Neural cell (in vitro differentiated cells): Measurements from ENCODE around the gene TMEM219. TPM values are rescaled to one million over a fixed set of nuclear protein-coding genes. Genes with fewer than 3 reads are reported as not detected.

Experiments used
- H2AFZ ChIP-seq: fragments of 200-600, 300-800 bp; sonication (generic), shearing (Covaris generic); 2 replicates; pipeline ENCODE4 v1.6.0; 2014; ENCODE audit warnings: low read depth, mild to moderate bottlenecking, antibody characterized with exemption, low read length, moderate library complexity
- H3F3A ChIP-seq: fragments of 200-600 bp; shearing (Covaris generic); 2 replicates; pipeline ENCODE4 v1.6.1; 2016; ENCODE audit warnings: mild to moderate bottlenecking, moderate library complexity, mixed read lengths, antibody characterized with exemption, low read length; ENCODE audit not compliant: insufficient read depth, poor library complexity, severe bottlenecking
- H3K27ac ChIP-seq: fragments of 200-600, 300-800 bp; sonication (generic), shearing (Covaris generic); 2 replicates; pipeline ENCODE4 v1.5.1; 2014; ENCODE audit warnings: mild to moderate bottlenecking, low read length, moderate library complexity
- H3K27me3 ChIP-seq: fragments of 300-800, 200-600 bp; sonication (generic), shearing (Covaris generic); 2 replicates; pipeline ENCODE4 v1.6.0; 2014; ENCODE audit warnings: mild to moderate bottlenecking, low read depth, low read length, moderate library complexity; ENCODE audit not compliant: insufficient read depth
- H3K36me3 ChIP-seq: fragments of 300-800, 200-600 bp; sonication (generic), shearing (Covaris generic); 2 replicates; pipeline ENCODE4 v1.5.1; 2014; ENCODE audit warnings: mild to moderate bottlenecking, antibody characterized with exemption, low read length, moderate library complexity; ENCODE audit not compliant: insufficient read depth
- H3K4me2 ChIP-seq: fragments of 300-800, 200-600 bp; sonication (generic), shearing (Covaris generic); 2 replicates; pipeline ENCODE4 v1.6.0; 2014; ENCODE audit warnings: mild to moderate bottlenecking, low read length
- H3K4me3 ChIP-seq: fragments of 300-800, 200-600 bp; sonication (generic), shearing (Covaris generic); 2 replicates; pipeline ENCODE4 v1.5.1; 2014; ENCODE audit warnings: mild to moderate bottlenecking, low read length, moderate library complexity
- H3K79me2 ChIP-seq: fragments of 200-600 bp; shearing (Covaris generic); replicated peaks from 2 replicates; pipeline ENCODE4 v1.6.0; 2014; ENCODE audit warnings: mild to moderate bottlenecking, low read length, moderate library complexity; ENCODE audit not compliant: insufficient read depth
- H3K9ac ChIP-seq: fragments of 300-800, 200-600 bp; sonication (generic), shearing (Covaris generic); 2 replicates; pipeline ENCODE4 v1.6.1; 2016; ENCODE audit warnings: mild to moderate bottlenecking, low read length, mixed read lengths
- H3K9me2 ChIP-seq: fragments of 200-600 bp; shearing (Covaris generic); 2 replicates; pipeline ENCODE4 v1.6.1; 2016; ENCODE audit warnings: mild to moderate bottlenecking, low read length, mixed read lengths; ENCODE audit not compliant: insufficient read depth
- H3K9me3 ChIP-seq: fragments of 200-600, 300-800 bp; sonication (generic), shearing (Covaris generic); 2 replicates; pipeline ENCODE4 v1.6.1; 2016; ENCODE audit warnings: mild to moderate bottlenecking, mixed run types, low read length, moderate library complexity, mixed read lengths
- H4K20me1 ChIP-seq: fragments of 200-600 bp; shearing (Covaris generic); 2 replicates; pipeline ENCODE4 v1.6.1; 2016; ENCODE audit warnings: mild to moderate bottlenecking, mixed run types; ENCODE audit not compliant: insufficient read depth
- CTCF ChIP-seq: fragments of 450-650 bp; IDR thresholded peaks from 2 replicates; pipeline ENCODE4 v1.5.1; 2014; ENCODE audit warnings: antibody characterized with exemption, mild to moderate bottlenecking, moderate library complexity; ENCODE audit not compliant: poor library complexity, severe bottlenecking
- EP300 ChIP-seq: fragments of 450-650 bp; conservative IDR thresholded peaks from 2 replicates; pipeline ENCODE4 v1.6.1; 2014; ENCODE audit warnings: antibody characterized with exemption, mild to moderate bottlenecking, moderate library complexity; ENCODE audit not compliant: poor library complexity, severe bottlenecking
- EZH2 ChIP-seq: fragments of 200-600, 300-800 bp; shearing (Covaris generic), sonication (generic); IDR thresholded peaks from 2 replicates; pipeline ENCODE4 v1.6.1; 2014; ENCODE audit warnings: antibody characterized with exemption, low read length, borderline replicate concordance, mild to moderate bottlenecking; ENCODE audit not compliant: insufficient read depth, poor library complexity, severe bottlenecking
- MXI1 ChIP-seq: fragments of 450-650 bp; conservative IDR thresholded peaks from 2 replicates; pipeline ENCODE4 v1.6.1; 2014; ENCODE audit warnings: antibody characterized with exemption, mild to moderate bottlenecking; ENCODE audit not compliant: poor library complexity, severe bottlenecking
- POLR2AphosphoS5 ChIP-seq: IDR thresholded peaks from 2 replicates; pipeline ENCODE4 v1.6.1; 2012
- RAD21 ChIP-seq: fragments of 450-650 bp; conservative IDR thresholded peaks from 2 replicates; pipeline ENCODE4 v1.6.1; 2014; ENCODE audit warnings: antibody characterized with exemption, mild to moderate bottlenecking, moderate library complexity
- REST ChIP-seq: IDR thresholded peaks from 2 replicates; pipeline ENCODE4 v1.6.1; 2012; ENCODE audit warnings: borderline replicate concordance
- SMC3 ChIP-seq: fragments of 450-650 bp; conservative IDR thresholded peaks from 2 replicates; pipeline ENCODE4 v1.6.1; 2014; ENCODE audit warnings: antibody characterized with exemption, mild to moderate bottlenecking, moderate library complexity; ENCODE audit not compliant: poor library complexity
- TAF1 ChIP-seq: IDR thresholded peaks from 2 replicates; pipeline ENCODE4 v1.6.1; 2012; ENCODE audit warnings: low read depth
- polyA minus RNA-seq: library from RNA; depleted of rRNA, polyadenylated mRNA; stranded (reverse); fragments of >200 nt; gene quantifications from 2 replicates; pipeline ENCODE4 v1.2.3, GENCODE V29; 2014
- polyA plus RNA-seq: library from polyadenylated mRNA; depleted of rRNA; stranded (reverse); fragments of >200 nt; gene quantifications from 2 replicates; pipeline ENCODE4 v1.2.3, GENCODE V29; 2014

Gene TMEM219
- polyA plus RNA-seq (154 and 157 TPM in 2 replicates), polyA minus RNA-seq (40.6 and 42.4 TPM in 2 replicates)

- Histone ChIP-seq H3K9me2 (no peaks in the 10 kb centered on the region), H3K9ac (peak within 1 kb of the TSS; percentile 82), H3K36me3 (no peaks in the 10 kb centered on the region), H3K9me3 (no peaks in the 10 kb centered on the region), H3K4me3 (peak within 1 kb of the TSS; percentile 88), H3K27me3 (no peaks in the 10 kb centered on the region), H3K27ac (peak within 1 kb of the TSS; percentile 53), H4K20me1 (no peaks in the 10 kb centered on the region), H3F3A (no peaks in the 10 kb centered on the region), H3K79me2 (no peaks in the 10 kb centered on the region), H3K4me2 (peak within 1 kb of the TSS; percentile 84), H2AFZ (peak within 1 kb of the TSS; percentile 88)
- TF ChIP-seq TAF1 (no peak), RAD21 (peak; percentile 54), EZH2 (no peak), REST (no peak), POLR2AphosphoS5 (peak; percentile 84), EP300 (peak; percentile 14), CTCF (peak; percentile 76), MXI1 (peak; percentile 63), SMC3 (peak; percentile 56)
Measured at GRCh38 chr16:29961479-29962343, at the start of gene TMEM219. TSS of gene TMEM219 (plus strand) at chr16:29962079. CDS start at chr16:29963144, 1,065 bp downstream.

GRCh38 chr16:29912087-29912486, 49.8 kb upstream of the TMEM219 start:
- TF ChIP-seq EZH2 (no peak), RAD21 (no peak), SMC3 (no peak), POLR2AphosphoS5 (no peak), CTCF (no peak), REST (no peak), TAF1 (no peak), MXI1 (no peak)
- no peaks in the 10 kb centered on the region for H3K36me3 ChIP-seq
- H3K4me3 ChIP-seq: no peak overlapping the region
- H3F3A ChIP-seq: no peaks in the 10 kb centered on the region
- H3K9me2 ChIP-seq: no peaks in the 10 kb centered on the region
- no peaks in the 10 kb centered on the region for H3K79me2 ChIP-seq
- H4K20me1 ChIP-seq: no peaks in the 10 kb centered on the region
- H3K9me3 ChIP-seq: no peaks in the 10 kb centered on the region
- H3K27me3 ChIP-seq: no peaks in the 10 kb centered on the region
- no peak overlapping the region for H2AFZ ChIP-seq
- H3K9ac ChIP-seq: no peak overlapping the region
- H3K27ac ChIP-seq: no peak overlapping the region
- H3K4me2 ChIP-seq: no peak overlapping the region
